Natural killer cell (primary cell): ENCODE results near the gene C8B. TPM values are rescaled to one million over a fixed set of nuclear protein-coding genes. Genes with fewer than 3 reads are reported as not detected.

ENCODE experiments used
- ATAC-seq, 3 donors: fragments of 150-1000 bp in 2 of 3; fragments of 200-7000 bp in 1 of 3; cut with Tn5 transposase; 1 replicate in 1 of 3; 2 replicates in 2 of 3; pipeline ENCODE4 v1.10.0; 2021; ENCODE audit warnings: mild to moderate bottlenecking in 2 of 3, moderate library complexity in 2 of 3
- DNase-seq, 2 donors: peaks; one replicate each; pipeline versions ENCODE4 v3.0.0 to v3.0.0-alpha.2; 2013 to 2021; ENCODE audit warnings: mixed read lengths in 1 of 2
- H3K27ac ChIP-seq: one replicate; pipeline ENCODE4 v1.5.1; 2013; ENCODE audit warnings: mild to moderate bottlenecking, low read length
- H3K27me3 ChIP-seq: one replicate; pipeline ENCODE4 v1.6.1; 2013; ENCODE audit warnings: low read length; ENCODE audit not compliant: control insufficient read depth, insufficient read depth
- H3K36me3 ChIP-seq: one replicate; pipeline ENCODE4 v1.6.1; 2013; ENCODE audit warnings: low read length; ENCODE audit not compliant: control insufficient read depth, insufficient read depth
- H3K4me1 ChIP-seq: one replicate; pipeline ENCODE4 v1.6.1; 2013; ENCODE audit warnings: low read length; ENCODE audit not compliant: control insufficient read depth, insufficient read depth
- H3K4me3 ChIP-seq: one replicate; pipeline ENCODE4 v1.5.1; 2013; ENCODE audit warnings: low read length
- H3K9me3 ChIP-seq: one replicate; pipeline ENCODE4 v1.6.1; 2013; ENCODE audit warnings: low read length; ENCODE audit not compliant: control insufficient read depth, insufficient read depth
- H3K27ac Mint-ChIP-seq, 2 donors: one replicate each; pipeline ENCODE4 v1.8.0; 2022; ENCODE audit warnings: mild to moderate bottlenecking in 2 of 2, mixed read lengths in 2 of 2, moderate library complexity in 1 of 2
- H3K27me3 Mint-ChIP-seq, 2 donors: one replicate each; pipeline ENCODE4 v1.8.0; 2022; ENCODE audit warnings: low read depth in 2 of 2, mixed read lengths in 2 of 2
- H3K36me3 Mint-ChIP-seq: one replicate; pipeline ENCODE4 v1.8.0; 2022; ENCODE audit warnings: mixed read lengths
- H3K4me1 Mint-ChIP-seq, 2 donors: one replicate each; pipeline ENCODE4 v1.8.0; 2022; ENCODE audit warnings: mixed read lengths in 2 of 2
- H3K4me3 Mint-ChIP-seq: one replicate; pipeline ENCODE4 v1.8.0; 2022; ENCODE audit warnings: mild to moderate bottlenecking, moderate library complexity, mixed read lengths
- H3K9me3 Mint-ChIP-seq, 2 donors: one replicate each; pipeline ENCODE4 v1.8.0; 2022; ENCODE audit warnings: mixed read lengths in 2 of 2
- CTCF ChIP-seq: fragments of 200-600 bp; IDR thresholded peaks from one replicate; pipeline ENCODE4 v1.8.0; 2022; ENCODE audit warnings: antibody characterized with exemption
- WGBS: methylation state at CpG from one replicate; pipeline ENCODE4 v1.1.7; 2013; ENCODE audit warnings: missing lambda C conversion rate; ENCODE audit not compliant: insufficient coverage; 5-methylcytosine and 5-hydroxymethylcytosine counted together
- intact Hi-C: fragments of 100-400 bp; cut with micrococcal nuclease; formaldehyde crosslinking; loops from one replicate; pipeline ENCODE4 v1.14.2; 2022
- total RNA-seq, 4 donors: library from RNA; stranded (reverse); fragments of 120-200 nt in 1 of 4; gene quantifications; one replicate each; pipeline versions ENCODE4 v1.2.3 to v1.2.4, GENCODE V29; 2013 to 2022

Gene C8B
- total RNA-seq, 3 donors from 2014 or later (not counting 1 experiment from before 2014, with no cell fraction given) = not detected

DNA sequence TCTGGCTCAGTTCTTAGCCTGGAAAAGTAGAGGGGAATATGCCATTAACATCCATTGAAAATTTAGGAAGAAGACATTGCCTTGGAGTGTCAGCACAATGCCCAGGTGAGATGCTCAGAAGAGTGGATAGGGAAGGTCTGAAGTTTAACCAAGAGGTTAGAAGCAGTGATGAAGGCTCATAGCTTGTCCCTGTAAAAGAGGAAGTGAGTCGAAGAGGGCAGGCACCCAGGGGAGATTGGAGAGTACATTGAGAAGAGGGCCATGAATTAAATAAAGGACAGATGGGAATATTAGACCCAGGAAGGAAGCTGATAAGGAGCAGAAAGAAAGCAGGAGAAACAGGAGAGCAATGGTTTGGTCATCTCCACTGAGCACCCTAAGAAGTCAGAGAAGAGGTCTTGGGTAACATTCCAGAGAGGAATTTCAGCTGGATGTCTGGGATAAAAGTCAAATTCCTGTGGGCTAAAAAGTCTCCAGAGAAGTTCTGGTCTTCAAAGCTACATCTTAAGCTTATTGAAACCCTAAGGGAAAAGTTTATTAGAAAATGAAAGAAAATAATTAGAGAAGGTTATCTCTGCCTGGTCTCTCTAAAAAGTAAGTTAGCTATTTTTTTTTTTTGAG, 17.3 kb downstream of the C8B start:
- H3K27ac ChIP-seq = no peak overlapping the region
- TF ChIP-seq CTCF = no peak
- WGBS = 13% methylated on average over 1 of the region's 1 CpG
- H3K4me3 Mint-ChIP-seq = no peak overlapping the region
- H3K4me1 ChIP-seq = no peaks in the 10 kb centered on the region
- no peaks in the 10 kb centered on the region for H3K4me1 Mint-ChIP-seq
- no peak for DNase-seq
- H3K27me3 ChIP-seq = no peaks in the 10 kb centered on the region
- H3K9me3 Mint-ChIP-seq = no peaks in the 10 kb centered on the region
- no peak overlapping the region for H3K4me3 ChIP-seq
- no peaks in the 10 kb centered on the region for H3K36me3 ChIP-seq
- intact Hi-C loops = no loop called here
- H3K27me3 Mint-ChIP-seq = no peaks in the 10 kb centered on the region
- no peak for ATAC-seq
- H3K9me3 ChIP-seq = no peaks in the 10 kb centered on the region
- no peak overlapping the region for H3K27ac Mint-ChIP-seq
- no peaks in the 10 kb centered on the region for H3K36me3 Mint-ChIP-seq

- Histone ChIP-seq H3K36me3 (no peaks in the 10 kb centered on the region), H3K27ac (no peak overlapping the region), H3K27me3 (no peaks in the 10 kb centered on the region), H3K4me3 (no peak overlapping the region), H3K4me1 (no peaks in the 10 kb centered on the region), H3K9me3 (no peaks in the 10 kb centered on the region)
- WGBS = no CpG with 5 or more reads among the region's 1 CpG
- no peak overlapping the region for H3K4me3 Mint-ChIP-seq
- H3K27me3 Mint-ChIP-seq = peaks cover 5 to 14% of the 10 kb centered on the region in 2 donors
- no peak for ATAC-seq
- no peaks in the 10 kb centered on the region for H3K36me3 Mint-ChIP-seq
- no peak for TF ChIP-seq CTCF
- no peak for DNase-seq
- H3K4me1 Mint-ChIP-seq = no peaks in the 10 kb centered on the region
- H3K27ac Mint-ChIP-seq = no peak overlapping the region
- intact Hi-C loops = no loop called here
- no peaks in the 10 kb centered on the region for H3K9me3 Mint-ChIP-seq
Observed at GRCh38 chr1:56940039-56940438, 25.8 kb downstream of the C8B start.

DNA sequence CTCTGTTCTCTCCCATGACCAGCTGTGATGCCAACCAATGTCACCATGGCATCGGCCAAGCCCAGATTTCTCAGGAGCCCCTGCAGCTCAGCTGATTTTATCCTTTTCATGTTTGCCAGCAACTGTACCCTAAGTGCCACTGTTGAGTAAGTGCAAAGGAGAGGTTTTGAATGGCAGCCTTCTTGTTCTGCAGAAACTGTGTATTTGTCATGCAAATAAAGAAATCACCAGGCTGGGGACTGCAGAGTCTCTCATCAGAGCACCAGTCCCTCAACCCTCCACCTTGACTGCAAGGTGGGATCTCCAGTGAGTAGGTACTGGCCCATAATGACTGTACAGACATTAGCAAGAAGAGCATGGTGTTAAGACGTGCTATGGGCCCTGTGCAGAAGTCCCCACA, 26.6 kb downstream of the C8B start:
- no peak for TF ChIP-seq CTCF
- Mint-ChIP-seq H3K36me3 (no peaks in the 10 kb centered on the region), H3K27me3 (peaks cover 5 to 14% of the 10 kb centered on the region in 2 donors), H3K27ac (no peak overlapping the region), H3K4me3 (no peak overlapping the region), H3K9me3 (no peaks in the 10 kb centered on the region), H3K4me1 (no peaks in the 10 kb centered on the region)
- H3K4me3 ChIP-seq = no peak overlapping the region
- H3K9me3 ChIP-seq = no peaks in the 10 kb centered on the region
- no peaks in the 10 kb centered on the region for H3K4me1 ChIP-seq
- DNase-seq = no peak
- no peak for ATAC-seq
- no peaks in the 10 kb centered on the region for H3K27me3 ChIP-seq
- WGBS = 76% methylated on average over 2 of the region's 2 CpGs
- H3K27ac ChIP-seq = no peak overlapping the region
- intact Hi-C loops = no loop called here
- H3K36me3 ChIP-seq = no peaks in the 10 kb centered on the region

DNA sequence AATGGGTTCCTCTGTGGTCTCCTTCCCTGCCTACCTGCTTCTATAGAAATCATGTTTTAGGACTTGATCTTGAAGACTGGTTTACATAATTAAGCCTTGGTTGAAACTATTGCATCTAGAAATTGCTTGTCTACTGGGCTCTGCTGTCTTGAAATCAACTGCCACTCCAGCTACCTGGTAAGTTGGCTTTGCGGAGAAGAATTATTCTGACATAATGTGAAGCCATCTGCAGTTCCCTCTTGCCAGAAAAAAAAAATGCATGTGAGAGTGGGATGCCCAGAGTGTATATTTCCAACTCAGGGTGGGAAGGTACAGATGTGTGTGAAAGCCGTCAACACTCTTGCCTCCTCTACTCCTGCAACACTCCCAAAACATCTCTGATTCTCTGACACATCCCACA, 27.2 kb downstream of the C8B start:
- Mint-ChIP-seq H3K36me3 (no peaks in the 10 kb centered on the region), H3K27ac (no peak overlapping the region), H3K27me3 (peaks cover 9 to 14% of the 10 kb centered on the region in 2 donors), H3K9me3 (no peaks in the 10 kb centered on the region), H3K4me1 (no peaks in the 10 kb centered on the region), H3K4me3 (no peak overlapping the region)
- ATAC-seq (no peak), DNase-seq (no peak)
- intact Hi-C loops = no loop called here
- TF ChIP-seq CTCF = no peak
- no peaks in the 10 kb centered on the region for H3K9me3 ChIP-seq
- H3K4me1 ChIP-seq = no peaks in the 10 kb centered on the region
- no peak overlapping the region for H3K27ac ChIP-seq
- WGBS = 96% methylated on average over 2 of the region's 2 CpGs
- H3K27me3 ChIP-seq = no peaks in the 10 kb centered on the region
- no peak overlapping the region for H3K4me3 ChIP-seq
- no peaks in the 10 kb centered on the region for H3K36me3 ChIP-seq
